ENCODE measurements around the gene PTOV1.

The PTOV1 gene

DNA sequence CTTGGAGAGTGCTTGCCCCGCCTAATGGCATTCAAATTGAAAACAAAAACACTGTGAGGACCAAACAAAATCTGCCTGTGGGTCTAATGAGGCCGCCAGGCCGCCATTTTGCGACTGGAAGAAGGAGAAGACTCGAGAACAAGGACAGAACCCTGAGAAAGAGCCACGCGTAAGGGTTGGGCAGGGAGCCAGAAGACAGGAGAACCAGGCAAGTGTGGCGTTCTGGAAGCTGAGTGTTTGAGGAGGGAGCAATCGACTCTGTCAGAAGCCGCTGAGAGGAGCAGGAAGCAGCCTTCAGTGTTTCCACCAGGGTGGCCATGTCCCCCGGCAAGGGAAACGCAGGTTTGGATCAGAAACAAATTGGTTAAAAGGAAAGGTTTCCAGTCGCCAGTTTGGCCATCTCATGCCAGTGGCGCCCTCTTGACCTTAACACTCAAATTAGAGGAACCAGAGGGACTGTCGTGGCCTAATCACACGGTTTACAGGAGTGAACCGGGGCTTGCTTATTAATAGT lies 10.2 kb upstream of the PTOV1 start:
- TF ChIP-seq, protein P1, sequence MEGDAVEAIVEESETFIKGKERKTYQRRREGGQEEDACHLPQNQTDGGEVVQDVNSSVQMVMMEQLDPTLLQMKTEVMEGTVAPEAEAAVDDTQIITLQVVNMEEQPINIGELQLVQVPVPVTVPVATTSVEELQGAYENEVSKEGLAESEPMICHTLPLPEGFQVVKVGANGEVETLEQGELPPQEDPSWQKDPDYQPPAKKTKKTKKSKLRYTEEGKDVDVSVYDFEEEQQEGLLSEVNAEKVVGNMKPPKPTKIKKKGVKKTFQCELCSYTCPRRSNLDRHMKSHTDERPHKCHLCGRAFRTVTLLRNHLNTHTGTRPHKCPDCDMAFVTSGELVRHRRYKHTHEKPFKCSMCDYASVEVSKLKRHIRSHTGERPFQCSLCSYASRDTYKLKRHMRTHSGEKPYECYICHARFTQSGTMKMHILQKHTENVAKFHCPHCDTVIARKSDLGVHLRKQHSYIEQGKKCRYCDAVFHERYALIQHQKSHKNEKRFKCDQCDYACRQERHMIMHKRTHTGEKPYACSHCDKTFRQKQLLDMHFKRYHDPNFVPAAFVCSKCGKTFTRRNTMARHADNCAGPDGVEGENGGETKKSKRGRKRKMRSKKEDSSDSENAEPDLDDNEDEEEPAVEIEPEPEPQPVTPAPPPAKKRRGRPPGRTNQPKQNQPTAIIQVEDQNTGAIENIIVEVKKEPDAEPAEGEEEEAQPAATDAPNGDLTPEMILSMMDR (IDR thresholded peaks at IDR 0.05; ENCODE audit: low read depth, low read length): no peak
- no peak overlapping the region for H3K4me3 ChIP-seq (replicated peaks in 1 of 2; ENCODE audit: low read depth in 2 of 2, low read length in 2 of 2)
- DNase-seq (ENCODE audit: low read depth in 2 of 2): no peak

DNA sequence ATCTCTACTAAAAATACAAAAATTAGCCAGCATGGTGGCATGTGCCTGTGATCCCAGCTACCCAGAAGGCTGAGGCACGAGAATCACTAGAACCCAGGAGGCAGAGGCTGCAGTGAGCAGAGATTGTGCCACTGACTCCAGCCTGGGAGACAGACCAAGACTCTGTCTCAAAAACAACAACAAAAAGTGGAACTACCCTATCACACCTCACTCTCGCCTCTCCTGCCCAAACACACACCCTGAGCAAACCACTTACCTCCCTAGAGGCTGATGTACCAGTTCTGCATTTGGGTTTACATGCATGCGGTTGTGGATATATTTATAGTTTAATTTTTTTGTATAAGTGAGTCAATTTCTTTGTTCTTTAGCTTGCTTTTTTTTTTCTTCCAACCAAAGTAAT lies 7.7 kb upstream of the PTOV1 start:
- DNase-seq (ENCODE audit: low read depth in 2 of 2): no peak
- no peak overlapping the region for H3K4me3 ChIP-seq (replicated peaks in 1 of 2; ENCODE audit: low read depth in 2 of 2, low read length in 2 of 2)
- TF ChIP-seq, protein P1 (IDR thresholded peaks at IDR 0.05; ENCODE audit: low read depth, low read length): no peak

GRCh38 chr19:49844138-49845095 lies 6.5 kb upstream of the PTOV1 start:
- DNase-seq (ENCODE audit: low read depth in 2 of 2): no peak
- H3K4me3 ChIP-seq (replicated peaks in 1 of 2; ENCODE audit: low read depth in 2 of 2, low read length in 2 of 2): no peak overlapping the region
- TF ChIP-seq, protein P1 (IDR thresholded peaks at IDR 0.05; ENCODE audit: low read depth, low read length): no peak

GRCh38 chr19:49845414-49845813 lies 5.5 kb upstream of the PTOV1 start:
- DNase-seq (ENCODE audit: low read depth in 2 of 2): no peak
- no peak overlapping the region for H3K4me3 ChIP-seq (replicated peaks in 1 of 2; ENCODE audit: low read depth in 2 of 2, low read length in 2 of 2)
- TF ChIP-seq, protein P1 (IDR thresholded peaks at IDR 0.05; ENCODE audit: low read depth, low read length): no peak

DNA sequence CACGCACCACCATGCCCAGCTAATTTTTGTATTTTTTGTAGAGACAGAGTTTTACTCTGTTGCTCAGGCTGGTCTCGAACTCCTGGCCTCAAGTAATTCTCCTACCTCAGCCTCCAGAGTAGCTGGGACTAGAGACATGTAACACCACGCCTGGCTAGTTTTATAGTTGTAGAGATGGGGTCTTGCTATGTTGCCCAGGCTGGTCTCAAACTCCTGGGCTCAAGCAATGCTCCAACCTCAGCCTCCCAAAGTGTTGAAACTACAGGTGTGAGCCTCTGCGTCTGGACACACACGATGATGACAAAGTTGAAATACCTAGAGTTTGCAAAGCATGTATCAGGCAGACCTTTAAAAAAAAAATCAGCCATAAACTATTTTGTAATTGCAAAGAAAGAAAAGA lies 4.6 kb upstream of the PTOV1 start:
- no peak overlapping the region for H3K4me3 ChIP-seq (replicated peaks in 1 of 2; ENCODE audit: low read depth in 2 of 2, low read length in 2 of 2)
- TF ChIP-seq, protein P1 (IDR thresholded peaks at IDR 0.05; ENCODE audit: low read depth, low read length): no peak
- no peak for DNase-seq (ENCODE audit: low read depth in 2 of 2)

- TF ChIP-seq, protein P1 (IDR thresholded peaks at IDR 0.05; ENCODE audit: low read depth, low read length): no peak
- no peak overlapping the region for H3K4me3 ChIP-seq (replicated peaks in 1 of 2; ENCODE audit: low read depth in 2 of 2, low read length in 2 of 2)
- peak; percentile 85 to 93 for DNase-seq (ENCODE audit: low read depth in 2 of 2)
Measured at GRCh38 chr19:49847731-49848696, 2.9 kb upstream of the PTOV1 start.

Data from cardiac fibroblast (primary cell).